CD4-positive, alpha-beta T cell treated with Interleukin-15 for 1 hour (primary cell): ENCODE measurements around the gene SGTA.

Experiments
- DNase-seq: peaks from one replicate; pipeline ENCODE4 v3.0.0-alpha.2; 2020

SGTA gene

DNA sequence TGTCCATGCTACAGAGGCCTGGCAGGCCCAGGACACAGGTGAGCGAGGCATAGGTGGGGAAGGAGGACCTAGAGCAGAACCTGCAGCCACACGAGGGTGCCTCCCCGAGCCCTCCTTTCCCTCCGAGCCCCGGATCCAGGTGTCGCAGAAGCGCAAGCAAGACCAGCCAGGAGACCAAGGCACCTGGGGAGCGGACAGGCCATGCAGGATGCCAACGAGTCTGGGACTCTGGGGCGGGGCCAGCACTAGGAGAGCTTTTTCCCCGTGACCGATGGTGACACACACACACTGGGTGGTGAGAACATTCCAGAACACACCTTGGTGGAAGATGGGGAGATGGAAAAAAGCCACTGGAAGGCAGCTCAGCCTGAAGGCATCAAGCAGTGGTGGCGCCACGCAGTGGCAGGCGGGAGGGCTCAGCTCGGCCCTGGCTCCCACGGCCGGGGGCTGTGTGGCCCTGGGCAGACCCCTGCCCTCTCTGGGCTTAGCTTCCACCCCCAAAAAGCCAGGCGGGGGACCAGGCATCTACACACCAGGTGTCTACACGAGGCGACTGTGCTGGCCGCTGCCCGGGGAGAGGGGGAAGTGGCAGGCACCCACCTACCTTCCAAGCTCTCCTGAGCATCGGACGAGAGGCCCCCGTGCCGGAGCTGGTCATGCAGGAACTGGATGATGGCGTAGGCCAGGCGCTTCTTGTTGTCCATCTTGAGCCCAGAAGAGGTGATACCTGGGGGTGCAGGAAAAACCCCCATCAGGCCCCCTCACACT lies 14.5 kb downstream of the SGTA start:
- no peak for DNase-seq

DNA sequence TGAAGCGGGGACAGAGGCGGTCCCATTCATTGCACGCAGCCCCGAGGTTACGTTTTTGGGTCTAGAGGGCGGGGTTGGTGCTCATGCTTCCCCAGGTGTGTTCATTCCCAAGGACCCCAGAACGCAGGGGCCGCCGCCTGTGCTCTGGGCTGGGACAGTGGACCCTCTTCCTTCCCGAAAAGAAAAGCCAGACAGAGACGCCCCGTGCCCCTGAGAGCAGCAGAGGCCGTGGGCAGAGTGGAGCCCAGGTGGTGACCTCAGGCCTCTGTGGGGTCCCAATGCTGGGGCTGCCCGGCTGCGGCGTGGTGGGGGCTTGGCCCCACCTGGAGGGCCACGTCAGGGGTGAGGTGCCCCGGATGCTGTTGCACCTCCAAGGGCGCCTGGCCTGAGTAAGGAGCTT lies 15.4 kb downstream of the SGTA start:
- no peak for DNase-seq

DNA sequence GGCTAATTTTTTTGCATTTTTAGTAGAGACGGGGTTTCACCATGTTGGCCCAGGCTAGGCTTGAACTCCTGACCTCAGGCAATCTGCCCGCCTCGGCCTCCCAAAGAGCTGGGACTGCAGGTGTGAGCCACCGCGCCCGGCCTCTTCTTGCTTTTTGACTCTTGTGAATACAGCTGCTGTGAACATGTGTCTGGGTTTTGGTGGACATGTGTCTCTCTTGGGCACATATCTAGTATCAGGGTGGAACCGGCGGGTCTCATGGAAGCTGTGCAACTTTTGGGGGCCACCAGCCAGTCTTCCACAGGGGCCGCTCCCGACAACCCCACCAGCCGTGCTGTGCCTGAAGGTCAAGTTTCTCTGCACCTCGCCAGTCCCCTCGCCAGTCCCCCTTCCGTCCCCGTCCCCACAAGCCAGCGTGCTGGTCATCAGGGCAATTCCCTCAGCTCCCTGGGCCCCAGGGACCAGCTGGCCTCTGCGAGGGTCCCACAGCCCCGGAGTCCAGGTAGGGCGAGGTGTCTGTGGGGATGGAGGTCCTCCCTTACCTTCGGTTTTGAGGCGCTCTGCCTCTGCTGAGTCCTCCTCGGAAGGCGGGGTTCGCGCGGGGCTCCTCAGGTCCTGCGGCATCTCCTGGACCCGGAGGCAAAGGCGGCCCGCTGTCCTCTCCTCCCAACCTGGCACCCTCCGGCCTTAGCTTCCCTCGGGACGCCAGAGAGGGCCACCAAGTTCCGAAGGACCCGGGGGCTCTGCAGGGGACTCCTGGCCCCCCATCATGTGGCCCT lies 16.3 kb downstream of the SGTA start:
- no peak for DNase-seq

DNA sequence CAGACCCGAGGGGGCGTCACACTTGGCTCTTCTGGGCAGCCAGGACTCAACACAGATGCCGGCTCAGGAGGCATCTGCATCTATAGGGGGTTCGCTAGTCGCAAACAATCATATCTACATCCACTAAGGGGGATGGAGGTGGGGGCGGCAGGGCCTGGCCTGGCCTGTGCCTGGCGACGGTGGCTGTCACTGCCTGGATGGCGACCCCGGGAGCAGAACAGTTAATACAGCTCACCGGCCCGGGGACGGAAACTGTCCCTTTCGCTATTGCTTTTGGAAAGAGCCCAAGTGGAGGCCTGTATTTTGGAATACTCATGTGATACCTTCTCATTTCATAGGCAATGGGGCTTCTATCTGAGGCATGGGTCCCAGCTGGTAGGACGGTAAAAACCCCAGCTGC lies 17.7 kb downstream of the SGTA start:
- no peak for DNase-seq

DNA sequence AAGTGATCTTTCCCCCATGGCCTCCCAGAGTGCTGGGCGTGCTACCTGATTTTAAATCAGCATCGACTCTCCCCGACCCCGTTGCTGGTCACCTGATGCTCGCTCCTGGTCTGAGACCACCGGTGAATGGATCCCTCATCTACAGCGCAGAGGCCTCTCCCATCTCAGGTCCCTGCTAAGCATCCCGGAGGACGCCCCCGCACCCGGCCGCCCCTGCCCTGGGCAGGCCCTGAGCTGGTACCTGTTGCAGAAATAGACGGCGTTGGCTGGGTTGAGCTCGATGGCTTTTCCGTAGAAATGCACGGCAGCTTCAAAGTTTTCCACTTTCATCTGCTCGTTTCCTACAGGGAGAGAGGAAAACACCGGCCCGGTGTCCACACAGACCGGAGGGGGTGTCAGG lies 18.1 kb downstream of the SGTA start:
- DNase-seq, result no peak

DNA sequence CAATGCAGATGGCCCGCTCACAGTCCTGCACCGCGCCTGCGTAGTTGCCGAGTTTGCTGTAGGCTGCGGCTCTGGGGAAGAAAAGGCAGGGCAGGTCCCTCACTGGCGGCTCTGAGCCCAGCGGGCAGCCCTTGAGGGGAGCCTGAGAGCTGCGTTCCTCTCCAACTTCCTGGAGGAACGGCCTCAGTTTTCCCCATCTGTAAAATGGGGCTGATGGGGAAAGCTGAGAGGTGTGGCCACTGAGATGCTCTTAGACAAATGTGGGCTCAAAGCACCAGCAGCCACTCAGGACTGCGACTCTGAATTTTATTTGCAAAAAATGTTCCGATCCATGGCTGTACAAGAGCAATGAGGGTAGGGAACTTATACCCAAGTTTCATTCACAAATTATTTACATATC lies 19.4 kb downstream of the SGTA start:
- DNase-seq, result no peak

DNA sequence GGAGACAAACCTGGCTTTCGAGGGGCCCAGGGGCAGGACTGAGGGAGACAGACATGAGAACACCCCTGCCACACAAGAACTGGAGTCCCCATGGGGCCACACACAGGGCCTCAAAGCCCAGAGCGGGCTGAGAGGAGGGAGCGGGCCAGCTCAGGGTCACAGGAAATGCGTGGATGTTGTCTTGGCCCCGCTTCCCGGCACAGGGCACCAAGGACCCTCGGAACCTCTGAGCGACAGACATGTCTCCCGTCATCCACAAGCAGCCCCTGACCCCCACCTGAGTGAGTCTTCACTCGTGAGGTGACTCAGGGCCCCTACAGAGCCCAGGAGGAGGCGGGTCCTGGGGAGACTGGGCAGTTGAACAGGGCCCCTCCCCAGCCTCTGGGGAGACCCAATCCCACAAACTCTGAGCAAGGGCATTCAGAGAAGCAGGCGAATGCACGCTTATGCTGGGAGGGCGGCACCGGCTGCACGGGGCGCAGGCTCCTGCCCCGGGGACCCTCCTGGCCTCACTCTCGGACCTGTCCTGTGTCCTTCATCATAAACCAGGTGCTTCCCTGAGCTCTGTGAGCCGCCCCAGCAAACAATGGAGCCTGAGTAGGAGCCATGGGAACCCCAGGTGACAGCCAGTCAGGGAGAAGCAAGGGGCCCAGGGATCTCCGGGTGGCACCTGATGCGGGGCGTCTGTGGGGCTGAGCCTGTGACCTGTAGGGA lies 20.1 kb downstream of the SGTA start:
- DNase-seq, result no peak

DNA sequence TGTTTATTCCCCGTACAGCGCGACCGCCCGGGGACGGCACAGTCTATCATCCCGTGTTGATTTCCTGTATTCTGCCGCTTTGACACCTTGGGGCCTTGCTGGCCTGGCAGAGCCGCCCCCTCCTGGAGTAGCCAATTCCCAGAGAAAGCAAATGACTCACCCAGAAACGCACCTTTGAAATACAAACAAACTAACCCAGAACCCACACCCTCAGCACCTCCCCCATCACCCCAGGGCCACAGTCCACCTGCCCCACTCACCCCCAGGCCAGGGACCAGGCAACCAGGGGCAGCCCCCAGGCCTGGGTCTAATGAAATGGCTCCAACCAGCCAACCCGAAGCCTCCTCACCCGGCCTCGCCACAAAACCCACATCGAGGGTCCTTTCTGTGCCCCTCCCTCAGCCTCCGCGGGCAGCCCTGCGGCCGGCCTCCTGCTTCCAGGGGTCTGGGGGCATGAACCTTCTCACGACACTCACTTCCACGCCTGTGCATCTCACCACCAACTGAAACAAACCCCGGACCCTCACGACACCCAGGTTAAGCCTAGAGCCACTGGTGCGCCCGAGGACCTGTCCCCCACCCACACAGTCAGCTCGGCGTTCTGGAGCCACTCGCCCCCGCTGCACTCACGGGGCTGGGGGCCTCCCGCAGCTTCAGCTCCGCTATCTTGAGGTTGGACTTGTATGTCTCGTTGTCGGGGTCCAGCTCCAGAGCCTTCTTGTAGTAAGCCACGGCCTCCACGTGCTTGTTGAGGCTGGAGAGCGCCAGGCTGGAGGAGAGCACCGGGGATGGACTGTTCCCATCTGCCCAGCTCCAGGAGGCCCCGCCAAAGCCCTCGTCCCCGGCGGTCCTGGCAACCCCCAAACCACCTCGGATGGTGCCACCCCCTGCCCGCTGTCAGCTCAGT lies 20.9 kb downstream of the SGTA start:
- no peak for DNase-seq

DNA sequence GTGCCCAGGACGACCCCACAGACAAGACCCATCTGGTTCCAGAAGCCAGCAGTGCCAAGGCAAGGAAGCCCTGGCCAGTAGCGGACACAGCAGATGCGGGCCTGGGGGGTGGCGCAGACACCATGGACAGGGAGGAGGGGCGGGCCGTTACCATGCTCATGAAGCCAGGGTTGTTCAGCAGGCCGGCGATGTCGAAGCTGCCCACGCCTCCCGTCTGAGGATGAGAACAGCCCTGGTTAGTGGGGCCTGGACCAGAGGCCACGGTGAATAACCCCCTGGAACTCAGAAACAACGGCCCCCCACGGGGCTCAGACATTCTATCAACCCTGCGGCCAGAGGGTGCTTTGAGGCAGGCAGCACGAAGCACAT lies 21.8 kb downstream of the SGTA start:
- no peak for DNase-seq

DNA sequence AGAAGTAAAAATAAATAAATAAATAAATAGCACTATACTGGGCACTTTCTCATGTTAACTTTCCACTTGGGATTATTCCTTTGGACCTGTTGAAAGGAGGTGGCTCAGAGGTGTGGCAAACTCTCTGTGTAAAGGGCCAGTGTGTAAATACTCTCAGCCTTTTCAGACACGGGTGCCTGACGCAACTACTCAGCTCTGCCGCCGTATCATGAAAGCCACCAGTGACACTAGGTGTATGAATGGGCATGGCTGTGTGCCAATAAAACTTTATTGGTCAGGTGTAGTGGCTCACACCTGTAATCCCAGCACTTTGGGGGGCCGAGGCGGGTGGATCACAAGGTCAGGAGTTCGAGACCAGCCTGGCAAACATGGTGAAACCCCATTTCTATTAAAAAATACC lies 23.1 kb downstream of the SGTA start:
- DNase-seq, result no peak

DNA sequence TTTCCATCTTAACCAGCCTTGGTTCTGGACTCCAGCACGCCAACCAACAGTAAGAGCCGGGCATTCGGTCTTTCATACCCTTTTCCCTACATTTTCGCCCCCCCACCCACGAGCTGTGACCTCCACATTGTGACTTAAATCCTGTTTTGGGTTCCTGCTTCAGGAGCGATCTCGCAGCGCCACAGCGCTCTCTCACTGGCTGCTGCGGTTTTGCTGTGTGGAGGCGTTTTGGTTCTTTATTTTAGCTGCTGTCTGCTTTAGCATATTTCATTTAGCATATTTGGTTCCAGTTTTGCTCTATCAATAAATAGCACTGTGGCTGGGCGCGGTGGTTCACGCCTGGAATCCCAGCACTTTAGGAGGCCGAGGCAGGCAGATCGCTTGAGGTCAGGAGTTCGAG lies 23.7 kb downstream of the SGTA start:
- no peak for DNase-seq

DNA sequence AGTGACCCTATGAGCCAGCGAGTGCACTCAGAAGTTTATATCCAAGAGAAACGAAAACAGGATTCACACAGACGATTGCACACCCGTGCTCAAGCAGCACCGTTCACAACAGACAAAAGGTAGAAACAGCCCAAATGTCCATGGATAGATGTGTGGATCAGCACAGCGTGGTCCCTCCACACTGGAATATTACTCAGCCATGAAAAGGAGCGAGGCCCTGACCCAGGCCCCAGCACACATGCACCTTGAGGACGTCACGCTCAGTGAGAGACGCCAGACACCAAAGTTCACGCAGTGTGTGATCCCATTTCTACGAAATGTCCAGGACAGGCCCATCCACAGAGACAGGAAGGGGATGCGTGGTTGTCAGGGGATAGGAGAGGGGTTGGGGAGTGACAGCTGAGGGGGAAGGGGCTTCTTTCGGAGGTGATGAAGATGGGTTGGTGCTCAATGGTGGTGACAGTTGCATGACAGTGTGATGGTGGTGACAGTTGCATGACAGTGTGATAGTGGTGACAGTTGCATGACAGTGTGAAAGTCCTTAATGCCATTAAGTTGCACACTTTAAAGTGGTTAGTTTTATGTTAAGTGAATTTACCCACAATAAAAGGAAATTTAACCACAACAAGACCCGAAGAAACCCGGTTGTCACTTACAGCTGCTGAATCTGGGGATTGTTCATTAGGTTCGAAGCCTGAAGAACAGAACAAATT lies 24.3 kb downstream of the SGTA start:
- no peak for DNase-seq

DNA sequence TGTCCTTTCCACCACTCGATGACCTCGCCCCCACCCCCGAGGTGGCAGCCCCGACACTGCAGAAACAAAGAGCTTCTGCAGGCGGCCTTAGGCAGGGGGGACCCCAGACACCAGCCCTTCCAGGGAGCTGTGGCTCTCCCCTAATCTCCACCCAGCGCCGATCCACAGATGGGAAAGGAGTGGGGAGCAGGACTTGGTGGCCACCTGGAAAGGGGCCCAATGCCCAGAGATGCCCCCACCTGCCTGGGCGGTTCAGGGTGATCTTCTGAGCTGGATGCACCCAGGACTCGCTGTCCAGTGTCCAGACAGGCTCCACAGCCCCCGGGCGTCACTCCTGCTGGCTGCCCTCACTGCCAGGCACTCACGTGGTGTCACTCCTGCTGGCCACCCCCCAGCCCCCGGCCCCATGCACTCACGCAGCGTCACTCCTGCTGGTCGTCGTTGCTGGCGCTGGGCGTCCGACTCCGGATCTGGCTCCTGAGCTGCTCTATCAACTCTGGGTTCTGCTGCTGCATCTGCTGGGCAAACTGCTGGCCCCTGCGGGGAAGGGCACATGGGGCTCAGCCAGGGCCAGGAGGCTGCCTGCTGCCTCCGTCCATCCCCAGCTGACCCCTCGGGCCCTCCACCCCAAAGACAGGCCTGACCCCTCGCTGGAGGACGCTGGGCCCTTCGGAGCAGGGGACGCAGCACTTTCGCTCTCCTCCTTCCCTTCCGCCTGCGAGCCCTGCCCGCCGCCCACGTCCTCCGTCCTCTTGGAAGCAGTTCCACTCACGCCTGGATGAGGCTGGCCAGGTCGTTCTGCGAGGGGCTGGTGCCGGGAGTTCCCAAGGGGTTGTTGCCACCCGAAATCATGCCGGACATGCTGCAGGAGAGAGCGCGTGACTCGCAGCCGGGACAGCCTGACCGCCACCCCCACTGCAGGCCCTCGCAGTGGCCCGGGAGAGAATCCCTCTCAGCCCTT lies 25.9 kb downstream of the SGTA start:
- DNase-seq, result no peak

DNA sequence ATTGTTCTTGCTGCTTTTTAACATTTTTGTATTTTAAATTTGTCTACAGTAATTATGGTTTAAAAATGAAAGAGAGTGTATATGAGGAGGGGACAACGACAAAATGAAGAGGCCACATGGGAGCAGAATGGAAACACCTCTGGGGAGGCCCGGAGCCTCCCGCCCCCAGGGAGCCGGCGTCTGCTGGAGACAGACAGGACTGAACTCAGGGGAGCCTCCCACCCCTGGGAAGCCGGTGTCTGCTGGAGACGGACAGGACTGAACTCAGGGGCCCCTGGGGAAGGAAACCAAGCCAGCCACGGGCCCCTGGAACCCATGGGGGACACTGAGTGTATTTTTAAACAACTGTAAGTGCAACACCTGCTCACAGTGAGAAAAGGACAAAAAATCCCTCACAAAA lies 26.6 kb downstream of the SGTA start:
- DNase-seq, result no peak

DNA sequence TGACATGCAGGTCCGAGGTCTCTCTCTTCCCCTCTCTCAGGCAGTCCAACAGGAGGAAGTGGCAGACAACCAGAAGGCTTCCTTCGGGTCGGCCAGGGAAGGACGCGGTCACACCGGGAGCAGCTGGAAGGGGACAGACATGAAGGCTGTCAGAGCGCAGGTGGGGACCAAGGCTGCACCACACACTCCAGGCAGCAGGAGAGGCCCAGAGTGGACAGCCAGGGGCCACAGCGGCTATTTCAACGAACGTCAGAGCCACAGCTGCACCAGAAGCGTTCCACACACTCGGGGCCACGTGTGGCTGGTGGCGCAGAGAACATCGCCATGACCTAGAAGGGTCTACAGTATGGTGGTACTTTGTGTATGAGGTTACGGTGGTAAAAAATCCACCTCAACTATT lies 27.3 kb downstream of the SGTA start:
- no peak for DNase-seq

DNA sequence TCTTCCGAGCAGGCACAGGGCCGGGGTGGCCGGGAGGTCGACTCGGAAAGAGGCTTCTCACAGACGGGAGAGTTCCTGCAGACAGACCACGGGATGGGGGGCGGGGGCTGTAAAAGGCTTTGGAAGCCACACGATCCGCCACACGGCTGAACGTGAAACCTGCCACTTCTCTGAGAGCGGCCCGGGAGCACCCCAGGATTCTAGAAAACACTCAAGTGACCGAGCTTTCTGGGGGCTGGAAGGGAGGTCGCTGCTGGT lies 27.7 kb downstream of the SGTA start:
- DNase-seq, result no peak

DNA sequence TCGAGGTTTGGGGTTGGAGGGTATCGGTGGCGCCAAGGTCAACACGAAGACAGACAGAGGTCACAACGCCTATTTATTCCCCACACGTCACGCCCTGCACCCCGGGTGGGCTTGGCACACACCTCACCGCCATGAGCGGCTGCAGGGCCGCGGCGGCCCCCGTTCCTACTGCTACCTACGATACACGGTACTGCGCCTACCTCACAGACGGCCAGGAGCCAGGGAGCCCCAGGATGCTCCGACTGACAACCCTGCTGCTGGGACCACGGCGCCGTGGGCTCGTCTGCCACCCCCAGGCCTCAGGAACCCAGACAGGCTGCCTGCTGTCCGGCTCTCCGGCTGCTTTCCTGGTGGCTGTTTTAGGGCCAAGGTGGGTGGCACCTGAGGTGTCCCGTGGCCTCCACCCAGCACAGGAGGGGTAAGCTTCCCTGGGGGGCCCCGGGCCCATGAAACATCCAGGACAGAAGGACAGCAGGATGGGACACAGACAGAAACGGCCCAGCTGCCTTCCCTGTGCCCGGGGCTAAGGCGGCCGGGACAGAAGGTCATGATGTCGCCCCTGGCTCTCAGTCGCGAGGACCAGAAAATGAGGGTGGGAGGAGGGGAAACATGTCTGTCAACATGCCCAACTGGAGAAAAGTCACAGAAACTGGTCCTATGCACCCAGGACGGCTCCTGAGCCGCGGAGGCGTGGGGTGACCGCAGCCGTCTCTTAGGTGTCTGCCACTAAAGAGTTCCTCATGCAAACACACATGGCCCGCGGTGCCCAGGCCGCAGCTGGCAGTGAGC lies 28.2 kb downstream of the SGTA start:
- no peak for DNase-seq

DNA sequence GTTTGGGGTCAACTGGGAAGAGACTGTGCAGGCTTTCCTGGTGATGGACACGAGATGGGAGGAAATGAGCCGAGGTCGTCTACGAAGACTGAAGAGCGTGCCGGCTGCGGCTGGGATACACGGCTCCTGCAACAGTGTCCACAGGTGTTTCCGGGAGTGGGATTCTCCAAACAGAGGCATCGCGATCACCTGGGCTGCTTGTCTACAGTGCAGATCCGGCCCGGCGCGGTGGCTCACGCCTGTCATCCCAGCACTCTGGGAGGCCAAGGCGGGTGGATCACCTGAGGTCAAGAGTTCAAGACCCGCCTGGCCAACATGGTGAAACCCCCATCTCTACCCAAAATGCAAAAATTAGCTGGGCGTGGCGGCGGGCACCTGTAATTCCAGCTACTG lies 31.6 kb downstream of the SGTA start:
- DNase-seq, result no peak

DNA sequence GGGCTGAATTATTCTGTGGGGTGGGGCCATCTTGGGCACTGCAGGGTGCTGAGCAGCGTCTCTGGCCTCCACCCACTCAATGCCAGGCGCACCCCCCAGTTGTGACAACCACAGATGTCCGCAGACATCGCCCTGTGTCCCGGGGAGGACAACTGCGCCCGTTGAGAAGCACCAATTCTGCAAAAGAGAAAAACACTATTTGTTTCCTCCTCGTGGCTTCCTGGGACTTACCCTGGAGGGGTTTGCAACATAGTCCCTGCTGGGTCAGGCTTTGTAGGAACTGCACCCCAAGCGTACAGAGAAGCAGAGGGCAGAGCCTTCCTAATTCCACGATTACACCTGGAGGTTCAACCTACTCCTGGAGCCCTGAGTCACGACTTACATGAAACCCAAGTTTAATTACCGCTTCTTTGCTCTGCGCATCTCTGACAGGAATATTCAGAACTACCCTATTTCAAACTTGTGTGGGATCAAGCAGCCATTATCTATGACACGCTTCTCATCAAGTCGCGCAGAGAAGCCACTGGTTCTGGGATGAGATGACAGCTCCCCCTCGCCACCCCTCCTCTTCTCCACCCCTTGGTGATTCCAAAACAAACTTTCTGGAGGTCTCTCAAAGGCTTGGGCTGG lies 32.1 kb downstream of the SGTA start:
- DNase-seq, result no peak

DNA sequence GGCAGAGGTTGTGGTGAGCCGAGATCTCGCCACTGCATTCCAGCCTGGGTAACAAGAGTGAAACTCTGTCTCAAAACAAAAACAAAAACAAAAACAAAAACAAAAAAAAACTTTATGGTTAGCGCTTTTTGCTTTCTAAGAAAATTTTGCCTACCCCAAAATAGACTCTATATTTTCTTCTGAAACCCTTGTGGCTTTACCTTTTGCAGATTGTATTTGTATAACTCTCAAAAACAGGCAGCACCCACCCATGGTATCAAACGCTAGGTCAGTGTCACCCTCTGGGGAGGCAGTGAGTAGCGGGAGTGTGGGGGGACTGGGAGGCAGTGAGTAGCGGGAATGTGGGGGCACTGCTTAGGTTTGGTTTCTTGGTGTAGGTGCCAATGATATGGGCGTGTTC lies 35.7 kb downstream of the SGTA start:
- DNase-seq, result no peak
